Activated naive CD4-positive, alpha-beta T cell treated with Interleukin-2 at 50 U/mL for 16 hours (primary cell): Measurements from ENCODE around the gene SURF2.
A peak's percentile ranks its signal among the peaks of the same experiment; 100 is the strongest.
"Not testable (repeated sequence)": the region's sequence is repeated elsewhere in the genome, so short reads cannot be mapped to it uniquely, and the experiment has no call there.

Experiments used
- DNase-seq: peaks from one replicate; pipeline ENCODE4 v3.0.0-alpha.2; 2020

Gene SURF2

GRCh38 chr9:133359399-133360175, 3.2 kb downstream of the SURF2 start:
- DNase-seq: no peak

GRCh38 chr9:133360400-133361393, 4.3 kb downstream of the SURF2 start:
- DNase-seq: no peak

- no peak for DNase-seq
Observed at GRCh38 chr9:133361507-133362092, 5.2 kb downstream of the SURF2 start.

- no peak for DNase-seq
Observed at GRCh38 chr9:133362359-133363044, 6.2 kb downstream of the SURF2 start.

- no peak for DNase-seq
Observed at GRCh38 chr9:133366435-133366834, 10.1 kb downstream of the SURF2 start.

GRCh38 chr9:133367221-133367620, 10.9 kb downstream of the SURF2 start:
- no peak for DNase-seq

GRCh38 chr9:133367778-133368177, 11.4 kb downstream of the SURF2 start:
- DNase-seq: no peak

GRCh38 chr9:133368249-133368881, 12.0 kb downstream of the SURF2 start:
- DNase-seq: no peak

GRCh38 chr9:133369422-133369821, 13.1 kb downstream of the SURF2 start:
- no peak for DNase-seq

GRCh38 chr9:133369933-133370332, 13.6 kb downstream of the SURF2 start:
- DNase-seq: peak; percentile 54

GRCh38 chr9:133370685-133371084, 14.3 kb downstream of the SURF2 start:
- peak; percentile 42 for DNase-seq

GRCh38 chr9:133371261-133371711, 14.9 kb downstream of the SURF2 start:
- peak; percentile 84 for DNase-seq

GRCh38 chr9:133372144-133372543, 15.8 kb downstream of the SURF2 start:
- no peak for DNase-seq

- no peak for DNase-seq
Observed at GRCh38 chr9:133374612-133375115, 18.3 kb downstream of the SURF2 start.

GRCh38 chr9:133375116-133375723, 18.9 kb downstream of the SURF2 start:
- peak; percentile 22 for DNase-seq

- peak; percentile 96 for DNase-seq
Observed at GRCh38 chr9:133375724-133376654, 19.6 kb downstream of the SURF2 start, which contains the start of the genes STKLD1 and SURF4. Gene STKLD1, plus strand, starts transcription at chr9:133376366. Its CDS starts 108 bp downstream, at chr9:133376474. Gene SURF4, minus strand, starts transcription at chr9:133376060. Its CDS starts 91 bp downstream, at chr9:133375969.

- DNase-seq: not testable (repeated sequence)
Observed at GRCh38 chr9:133377280-133377679, 20.9 kb downstream of the SURF2 start.

GRCh38 chr9:133377721-133378216, 21.4 kb downstream of the SURF2 start:
- no peak for DNase-seq

- no peak for DNase-seq
Observed at GRCh38 chr9:133378408-133378962, 22.1 kb downstream of the SURF2 start.
